Karpas-422 (cell line): ENCODE results near the gene RNF130. TPM values are rescaled to one million over a fixed set of nuclear protein-coding genes. Genes with fewer than 3 reads are reported as not detected.

Source experiments
- DNase-seq: peaks from one replicate; pipeline ENCODE4 v3.0.0-alpha.2; 2015
- H2AFZ ChIP-seq: fragments of 200-600 bp; sonication (generic); 2 replicates; pipeline ENCODE4 v1.6.1; 2014; ENCODE audit warnings: antibody characterized with exemption, low read length, mixed read lengths
- H3K27ac ChIP-seq: fragments of 200-600 bp; sonication (generic); 2 replicates; pipeline ENCODE4 v1.5.1; 2014; ENCODE audit warnings: mild to moderate bottlenecking, low read length, moderate library complexity
- H3K27me3 ChIP-seq: fragments of 200-600 bp; sonication (generic); 2 replicates; pipeline ENCODE4 v1.6.1; 2014; ENCODE audit warnings: low read length, mixed read lengths
- H3K36me3 ChIP-seq: fragments of 200-600 bp; sonication (generic); 2 replicates; pipeline ENCODE4 v1.6.1; 2014; ENCODE audit warnings: low read length, mixed read lengths; ENCODE audit not compliant: insufficient read depth
- H3K4me1 ChIP-seq: fragments of 200-600 bp; sonication (generic); 2 replicates; pipeline ENCODE4 v1.6.1; 2014; ENCODE audit warnings: mild to moderate bottlenecking, low read length, mixed read lengths
- H3K4me2 ChIP-seq: fragments of 200-600 bp; sonication (generic); 2 replicates; pipeline ENCODE4 v1.6.1; 2014; ENCODE audit warnings: low read length, low read depth, mild to moderate bottlenecking; ENCODE audit not compliant: poor library complexity, severe bottlenecking
- H3K4me3 ChIP-seq: fragments of 200-600 bp; sonication (generic); 2 replicates; pipeline ENCODE4 v1.5.1; 2014; ENCODE audit warnings: mild to moderate bottlenecking, antibody characterized with exemption, low read length, mixed read lengths
- H3K79me2 ChIP-seq: fragments of 200-600 bp; sonication (generic); 2 replicates; pipeline ENCODE4 v1.6.1; 2014; ENCODE audit warnings: mild to moderate bottlenecking, low read length, mixed read lengths
- H3K9ac ChIP-seq: fragments of 200-600 bp; sonication (generic); 2 replicates; pipeline ENCODE4 v1.6.0; 2014; ENCODE audit warnings: low read length
- H3K9me2 ChIP-seq: fragments of 200-600 bp; sonication (generic), shearing (Covaris generic); replicated peaks from 2 replicates; pipeline ENCODE4 v1.6.0; 2014; ENCODE audit warnings: mild to moderate bottlenecking, low read length, moderate library complexity; ENCODE audit not compliant: insufficient read depth
- H3K9me3 ChIP-seq: fragments of 300-700, 200-600 bp; sonication (generic); 2 replicates; pipeline ENCODE4 v1.6.1; 2014; ENCODE audit warnings: low read length, mixed read lengths
- H4K20me1 ChIP-seq: fragments of 200-600 bp; sonication (generic); 2 replicates; pipeline ENCODE4 v1.6.1; 2014; ENCODE audit warnings: mild to moderate bottlenecking, antibody characterized with exemption, low read length, low read depth; ENCODE audit not compliant: insufficient read depth
- total RNA-seq: library from RNA; depleted of rRNA; stranded (reverse); fragments of >200 nt; shearing (Covaris generic); gene quantifications from 2 replicates; pipeline ENCODE4 v1.2.3, GENCODE V29; 2014; ENCODE audit warnings: low replicate concordance

Gene RNF130
- total RNA-seq, 1 experiment from 2014 or later, result 0.41 TPM

DNA sequence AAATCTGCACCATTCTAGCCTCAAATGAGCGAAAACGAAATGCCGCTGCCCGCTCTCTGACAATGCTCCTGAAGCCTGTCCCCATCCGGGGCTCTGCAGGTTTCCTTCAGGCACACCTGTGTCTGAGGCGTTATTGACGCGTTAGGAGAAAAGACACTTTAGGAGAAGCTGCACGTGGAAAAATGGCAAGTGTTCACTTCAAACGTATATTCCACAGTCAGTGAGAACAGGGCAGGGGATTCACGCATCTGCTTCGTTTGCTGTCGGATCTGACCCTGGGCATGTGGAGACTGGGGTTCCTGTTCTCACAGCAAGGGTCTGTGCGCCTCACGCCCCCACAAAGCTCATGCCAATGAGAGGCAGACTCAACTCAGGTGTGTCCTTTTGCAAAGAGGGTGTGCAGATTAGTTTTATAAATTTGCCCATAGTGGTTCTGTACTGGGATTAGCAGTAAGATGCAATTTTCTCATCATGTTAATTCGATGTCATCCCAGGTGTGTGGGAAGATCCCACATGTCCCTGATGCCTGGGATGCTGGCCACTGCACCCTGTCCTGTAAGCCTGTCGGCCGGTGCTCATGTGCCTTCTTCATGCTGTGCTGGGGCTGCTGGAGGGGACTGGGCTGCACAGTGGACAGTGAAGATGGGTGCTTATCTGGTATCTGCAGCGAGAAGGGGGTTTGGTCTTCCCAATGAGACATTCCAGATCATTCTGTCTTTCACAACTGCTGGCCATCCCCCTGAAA, 152.6 kb downstream of the RNF130 start:
- Histone ChIP-seq H3K36me3 (no peaks in the 10 kb centered on the region), H4K20me1 (no peaks in the 10 kb centered on the region), H3K4me1 (peaks cover 53% of the 10 kb centered on the region), H3K9me3 (no peaks in the 10 kb centered on the region), H3K79me2 (no peaks in the 10 kb centered on the region), H3K4me2 (no peak overlapping the region), H3K27ac (no peak overlapping the region), H2AFZ (no peak overlapping the region), H3K9me2 (no peaks in the 10 kb centered on the region), H3K27me3 (no peaks in the 10 kb centered on the region), H3K9ac (no peak overlapping the region), H3K4me3 (no peak overlapping the region)
- no peak for DNase-seq

DNA sequence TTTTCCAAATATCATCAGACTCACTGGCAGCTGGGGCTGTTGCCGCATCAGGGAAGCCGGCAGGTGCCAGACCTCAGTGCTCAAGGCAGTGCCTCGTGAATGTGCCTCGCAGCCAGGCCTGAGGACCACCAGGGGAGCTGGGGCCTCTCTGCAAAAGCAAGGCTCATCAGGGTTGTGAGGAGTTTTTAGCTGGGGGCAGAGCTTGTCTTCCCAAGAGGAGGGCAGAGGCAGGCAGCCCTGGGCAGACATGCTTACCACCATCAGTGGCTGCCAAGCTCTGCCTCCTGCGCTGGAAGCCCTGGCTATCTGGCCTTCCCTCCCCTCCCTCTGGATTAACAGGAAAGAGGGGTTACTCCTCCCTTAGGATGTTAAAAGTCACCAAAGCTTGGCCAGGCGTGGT, 155.0 kb downstream of the RNF130 start:
- Histone ChIP-seq H2AFZ (no peak overlapping the region), H3K4me3 (no peak overlapping the region), H4K20me1 (no peaks in the 10 kb centered on the region), H3K27me3 (no peaks in the 10 kb centered on the region), H3K9me2 (no peaks in the 10 kb centered on the region), H3K4me2 (no peak overlapping the region), H3K27ac (peak overlapping the region; percentile 64), H3K79me2 (no peaks in the 10 kb centered on the region), H3K36me3 (no peaks in the 10 kb centered on the region), H3K4me1 (peaks cover 41% of the 10 kb centered on the region), H3K9me3 (no peaks in the 10 kb centered on the region), H3K9ac (peak overlapping the region; percentile 13; the same call in 1 of the 2 replicates)
- DNase-seq, result no peak

DNA sequence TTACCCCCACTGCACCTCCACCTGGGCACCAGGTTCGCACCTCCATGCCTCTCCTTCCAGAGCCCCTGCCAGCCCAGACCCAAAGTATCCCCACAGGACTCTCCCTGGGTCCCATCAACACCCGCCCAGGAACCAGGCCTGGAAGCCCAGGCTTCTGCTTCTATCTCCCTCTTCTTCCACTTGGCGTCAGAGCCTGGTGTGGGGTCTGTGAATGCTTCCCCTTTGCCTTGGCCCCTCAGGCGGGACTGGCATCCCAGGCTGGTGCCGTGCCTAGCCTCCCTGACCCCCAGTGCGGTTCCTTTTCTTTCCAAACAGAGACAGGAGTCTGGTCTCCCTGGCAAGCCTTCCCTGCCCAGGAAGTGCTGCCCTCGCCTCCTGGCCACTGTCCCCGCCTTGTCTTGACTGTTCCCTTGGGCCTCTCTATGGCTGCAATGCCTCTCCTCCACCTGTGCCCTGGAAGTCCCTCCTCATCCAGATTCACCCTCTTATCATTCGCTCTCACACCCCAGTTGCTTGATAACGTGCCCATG, 156.1 kb downstream of the RNF130 start:
- H3K9ac ChIP-seq, result no peak overlapping the region
- H3K4me3 ChIP-seq, result no peak overlapping the region
- no peak overlapping the region for H3K27ac ChIP-seq
- no peaks in the 10 kb centered on the region for H3K36me3 ChIP-seq
- H2AFZ ChIP-seq, result no peak overlapping the region
- H3K4me1 ChIP-seq, result peaks cover 41% of the 10 kb centered on the region
- DNase-seq, result no peak
- no peaks in the 10 kb centered on the region for H3K9me3 ChIP-seq
- H3K79me2 ChIP-seq, result no peaks in the 10 kb centered on the region
- H4K20me1 ChIP-seq, result no peaks in the 10 kb centered on the region
- H3K9me2 ChIP-seq, result no peaks in the 10 kb centered on the region
- H3K27me3 ChIP-seq, result no peaks in the 10 kb centered on the region
- no peak overlapping the region for H3K4me2 ChIP-seq

DNA sequence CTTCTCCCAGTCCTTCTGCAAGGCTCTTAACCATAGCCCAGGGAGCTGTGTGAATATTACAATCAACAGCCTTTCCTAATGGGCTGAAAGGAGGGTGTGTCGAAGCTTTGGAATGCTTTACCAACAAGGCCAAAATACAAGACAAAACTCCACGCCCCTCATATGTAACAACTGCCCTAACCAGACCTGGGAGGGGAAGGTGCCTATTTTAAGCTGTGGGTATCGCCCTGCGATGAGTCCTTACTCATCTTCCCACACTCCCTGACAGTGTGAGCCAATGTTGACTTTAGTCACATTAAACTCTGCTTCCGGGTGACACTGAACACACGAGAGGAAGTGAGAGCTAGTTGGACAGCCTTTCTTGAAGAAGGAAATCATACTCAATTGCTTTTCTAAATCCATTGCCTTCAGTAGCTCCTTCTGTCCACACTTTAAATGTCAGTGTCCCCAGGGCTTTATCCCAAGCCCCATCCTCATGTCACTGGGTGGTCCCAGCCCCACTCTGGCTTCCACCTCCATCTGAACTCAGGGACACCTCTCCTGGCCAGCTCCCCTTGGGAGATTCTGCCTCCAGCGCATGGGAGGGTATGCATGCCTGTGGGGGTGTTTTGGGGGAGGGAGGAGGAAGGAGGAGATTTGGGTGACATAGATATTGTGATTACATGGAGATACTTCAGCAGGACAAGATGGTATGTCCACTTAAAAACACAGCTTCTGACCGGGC, 157.4 kb downstream of the RNF130 start:
- DNase-seq, result no peak
- Histone ChIP-seq H3K9ac (no peak overlapping the region), H3K9me2 (no peaks in the 10 kb centered on the region), H3K27ac (no peak overlapping the region), H3K4me2 (no peak overlapping the region), H3K4me3 (no peak overlapping the region), H4K20me1 (no peaks in the 10 kb centered on the region), H3K36me3 (no peaks in the 10 kb centered on the region), H3K27me3 (no peaks in the 10 kb centered on the region), H3K4me1 (peaks cover 33% of the 10 kb centered on the region), H2AFZ (peak overlapping the region; percentile 55; the same call in 1 of the 2 replicates), H3K79me2 (no peaks in the 10 kb centered on the region), H3K9me3 (no peaks in the 10 kb centered on the region)

DNA sequence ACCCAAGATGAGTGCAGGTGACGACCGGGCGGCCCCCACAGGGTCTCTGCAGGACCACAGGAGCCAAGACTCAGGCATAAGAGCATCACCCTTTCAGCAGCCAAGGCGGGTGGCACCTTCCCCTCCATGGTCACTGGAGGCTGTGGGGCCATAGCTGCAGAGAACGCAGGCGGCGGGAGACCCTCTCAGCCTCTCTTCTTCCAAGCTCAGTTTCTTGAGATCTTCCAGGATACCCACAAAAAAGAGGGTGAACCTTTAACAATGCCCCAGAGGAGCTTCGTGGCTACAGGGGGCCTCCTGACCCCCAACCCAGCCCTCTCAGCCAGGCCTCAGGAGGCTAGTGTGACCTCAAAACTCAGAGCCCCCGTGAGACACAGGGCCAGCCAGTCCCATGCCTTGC, 158.1 kb downstream of the RNF130 start:
- no peak overlapping the region for H2AFZ ChIP-seq

DNA sequence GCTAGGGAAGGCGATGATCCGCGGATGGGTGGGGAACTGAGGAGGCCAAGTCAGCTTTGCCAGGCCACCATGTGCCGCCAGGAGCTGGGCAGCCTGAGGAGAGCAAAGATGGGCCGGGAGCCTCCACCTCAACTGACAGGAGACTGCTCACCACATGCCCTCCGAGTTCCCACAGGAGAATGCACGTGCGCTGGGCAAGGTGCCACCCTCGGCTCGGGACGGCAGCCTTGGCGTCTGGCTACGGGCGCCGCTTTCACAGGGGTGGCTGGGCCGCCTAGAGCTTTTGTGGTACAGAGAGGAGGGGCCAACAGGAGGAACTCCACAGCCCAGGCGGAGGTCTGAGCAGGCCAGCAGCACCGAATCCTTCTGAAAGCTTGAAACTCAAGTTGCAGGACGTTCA, 158.6 kb downstream of the RNF130 start:
- Histone ChIP-seq H2AFZ (no peak overlapping the region), H3K4me1 (peaks cover 37% of the 10 kb centered on the region), H3K4me2 (no peak overlapping the region), H3K9me3 (no peaks in the 10 kb centered on the region), H3K79me2 (no peaks in the 10 kb centered on the region), H3K27ac (no peak overlapping the region), H4K20me1 (no peaks in the 10 kb centered on the region), H3K9me2 (no peaks in the 10 kb centered on the region), H3K4me3 (no peak overlapping the region), H3K27me3 (no peaks in the 10 kb centered on the region), H3K9ac (no peak overlapping the region), H3K36me3 (no peaks in the 10 kb centered on the region)
- no peak for DNase-seq

More for the DNA sequence above, 158.1 kb downstream of the RNF130 start:
- peaks cover 35% of the 10 kb centered on the region for H3K4me1 ChIP-seq
- no peak overlapping the region for H3K4me3 ChIP-seq
- H3K4me2 ChIP-seq, result no peak overlapping the region
- no peaks in the 10 kb centered on the region for H3K36me3 ChIP-seq
- no peak for DNase-seq
- no peaks in the 10 kb centered on the region for H3K9me2 ChIP-seq
- no peaks in the 10 kb centered on the region for H4K20me1 ChIP-seq
- no peaks in the 10 kb centered on the region for H3K9me3 ChIP-seq
- H3K27ac ChIP-seq, result no peak overlapping the region
- H3K79me2 ChIP-seq, result no peaks in the 10 kb centered on the region
- no peak overlapping the region for H3K9ac ChIP-seq
- no peaks in the 10 kb centered on the region for H3K27me3 ChIP-seq

DNA sequence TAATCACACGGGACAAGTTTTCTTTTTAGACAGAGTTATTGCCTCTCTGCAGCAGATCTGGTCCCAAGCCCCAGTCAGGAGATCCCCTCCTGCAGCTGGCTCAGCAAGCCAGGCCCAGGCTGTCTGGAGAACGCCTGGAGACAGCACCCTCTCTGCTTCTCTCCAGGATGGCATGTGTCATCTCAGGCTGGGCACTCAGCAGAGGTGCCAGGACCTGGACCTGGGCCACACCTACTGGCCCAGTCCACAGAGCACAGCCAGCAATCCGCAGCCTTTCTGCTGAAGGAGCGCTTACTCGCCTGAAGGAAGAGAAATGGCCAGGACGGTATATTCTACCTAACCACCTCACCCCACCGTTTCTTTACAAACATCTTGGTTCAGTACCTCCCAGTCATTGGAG, 159.2 kb downstream of the RNF130 start:
- H3K36me3 ChIP-seq, result no peaks in the 10 kb centered on the region
- no peak overlapping the region for H3K9ac ChIP-seq
- no peak overlapping the region for H3K27ac ChIP-seq
- H3K9me2 ChIP-seq, result no peaks in the 10 kb centered on the region
- no peaks in the 10 kb centered on the region for H3K79me2 ChIP-seq
- DNase-seq, result no peak
- no peaks in the 10 kb centered on the region for H3K9me3 ChIP-seq
- no peak overlapping the region for H2AFZ ChIP-seq
- H3K4me3 ChIP-seq, result no peak overlapping the region
- H3K4me1 ChIP-seq, result peaks cover 32% of the 10 kb centered on the region
- H4K20me1 ChIP-seq, result no peaks in the 10 kb centered on the region
- no peaks in the 10 kb centered on the region for H3K27me3 ChIP-seq
- H3K4me2 ChIP-seq, result no peak overlapping the region

DNA sequence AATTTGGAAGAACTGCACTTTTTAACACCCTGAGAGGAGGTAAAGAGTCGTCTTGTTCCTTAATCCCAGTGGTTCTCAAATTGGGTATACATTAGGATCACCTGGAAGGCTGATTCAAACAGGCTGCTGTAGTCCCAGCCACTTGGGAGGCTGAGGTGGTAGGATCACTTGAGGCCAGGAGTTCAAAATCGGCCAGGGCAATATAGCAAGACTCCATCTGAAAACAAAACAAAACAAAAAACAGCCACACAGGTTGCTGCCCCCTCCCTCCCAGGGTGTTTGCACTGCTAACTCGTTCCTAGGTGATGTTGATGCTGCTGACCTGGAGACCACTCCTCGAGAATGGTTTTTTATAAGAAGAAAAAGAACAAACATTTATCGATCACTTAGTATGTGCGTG, 162.3 kb downstream of the RNF130 start:
- peaks cover 6% of the 10 kb centered on the region; the same call in 1 of the 2 replicates for H4K20me1 ChIP-seq
- H3K27ac ChIP-seq, result no peak overlapping the region
- H3K27me3 ChIP-seq, result no peaks in the 10 kb centered on the region
- H3K4me2 ChIP-seq, result no peak overlapping the region
- H3K9ac ChIP-seq, result no peak overlapping the region
- peaks cover 22% of the 10 kb centered on the region for H3K4me1 ChIP-seq
- H3K79me2 ChIP-seq, result peaks cover 30% of the 10 kb centered on the region
- H3K9me3 ChIP-seq, result no peaks in the 10 kb centered on the region
- H2AFZ ChIP-seq, result no peak overlapping the region
- H3K9me2 ChIP-seq, result no peaks in the 10 kb centered on the region
- H3K36me3 ChIP-seq, result peaks cover 5% of the 10 kb centered on the region; the same call in 1 of the 2 replicates
- no peak overlapping the region for H3K4me3 ChIP-seq
- no peak for DNase-seq
